Measurements from ENCODE around the gene ZFPM1. TPM values are rescaled to one million over a fixed set of nuclear protein-coding genes. Genes with fewer than 3 reads are reported as not detected.

ZFPM1 gene
- total RNA-seq, 2 experiments from 2014 or later: 2.1 to 14.2 TPM

DNA sequence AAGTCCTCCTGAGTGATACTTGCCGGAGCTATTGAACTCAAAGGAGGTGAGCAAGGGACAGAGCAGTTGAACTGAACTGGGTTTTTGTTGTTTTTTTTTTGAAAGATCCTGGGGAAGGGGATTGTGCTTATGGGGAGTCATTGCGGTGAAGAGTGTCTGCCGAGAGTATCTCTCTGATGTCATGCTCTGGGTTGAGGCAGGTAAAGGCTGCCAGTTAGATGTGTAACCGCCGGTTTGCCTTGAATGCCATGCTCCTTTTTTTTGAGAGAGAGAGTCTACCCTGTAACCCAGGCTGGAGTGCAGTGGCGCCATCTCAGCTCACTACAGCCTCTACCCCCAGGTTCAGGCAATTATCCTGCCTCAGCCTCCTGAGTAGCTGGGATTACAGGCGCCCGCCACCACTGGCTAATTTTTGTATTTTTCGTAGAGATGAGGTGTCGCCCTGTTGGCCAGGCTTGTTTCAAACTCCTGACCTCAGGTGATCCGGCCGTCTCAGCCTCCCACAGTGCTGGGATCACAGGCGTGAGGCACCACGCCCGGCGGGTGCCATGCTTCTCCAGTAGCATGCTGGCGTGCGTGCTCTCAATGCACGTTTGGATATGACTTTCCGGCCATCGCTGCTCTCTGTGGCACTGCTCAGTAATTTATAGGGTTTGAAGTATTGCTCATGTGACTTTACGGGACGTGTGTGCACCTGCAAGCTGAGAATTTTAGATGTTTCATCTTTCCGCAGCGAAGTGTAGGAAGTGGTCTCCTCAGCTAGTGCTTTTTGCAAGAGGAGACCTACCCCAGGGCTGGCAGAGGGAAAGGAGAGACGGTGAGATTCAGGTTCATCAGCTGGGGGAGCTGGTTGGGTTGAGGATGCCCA is 125.6 kb downstream of the ZFPM1 start:
- no peaks in the 10 kb centered on the region for H3K9me3 ChIP-seq (ENCODE audit: low read length)
- no peaks in the 10 kb centered on the region for H3K4me1 ChIP-seq (ENCODE audit: insufficient read depth, low read length, poor library complexity, severe bottlenecking)
- ChIA-PET POLR2A (no interaction called here), CTCF (ENCODE audit: unreplicated experiment) (no interaction called here)
- no peak overlapping the region for H2AFZ ChIP-seq (ENCODE audit: low read length)
- H3K4me2 ChIP-seq (ENCODE audit: low read length): no peak overlapping the region
- no peak overlapping the region for H3K27ac ChIP-seq (ENCODE audit: low read depth, low read length, poor library complexity, severe bottlenecking)
- intact Hi-C loops (cut with micrococcal nuclease; ENCODE audit: unreplicated experiment): no loop called here
- H3K79me2 ChIP-seq (ENCODE audit: insufficient read depth, low read depth, low read length): peaks cover 24% of the 10 kb centered on the region
- no TSS peak for BruUV-seq (replicated peaks)
- DNase-seq (ENCODE audit: low spot score): no peak
- TF ChIP-seq, protein P1, sequence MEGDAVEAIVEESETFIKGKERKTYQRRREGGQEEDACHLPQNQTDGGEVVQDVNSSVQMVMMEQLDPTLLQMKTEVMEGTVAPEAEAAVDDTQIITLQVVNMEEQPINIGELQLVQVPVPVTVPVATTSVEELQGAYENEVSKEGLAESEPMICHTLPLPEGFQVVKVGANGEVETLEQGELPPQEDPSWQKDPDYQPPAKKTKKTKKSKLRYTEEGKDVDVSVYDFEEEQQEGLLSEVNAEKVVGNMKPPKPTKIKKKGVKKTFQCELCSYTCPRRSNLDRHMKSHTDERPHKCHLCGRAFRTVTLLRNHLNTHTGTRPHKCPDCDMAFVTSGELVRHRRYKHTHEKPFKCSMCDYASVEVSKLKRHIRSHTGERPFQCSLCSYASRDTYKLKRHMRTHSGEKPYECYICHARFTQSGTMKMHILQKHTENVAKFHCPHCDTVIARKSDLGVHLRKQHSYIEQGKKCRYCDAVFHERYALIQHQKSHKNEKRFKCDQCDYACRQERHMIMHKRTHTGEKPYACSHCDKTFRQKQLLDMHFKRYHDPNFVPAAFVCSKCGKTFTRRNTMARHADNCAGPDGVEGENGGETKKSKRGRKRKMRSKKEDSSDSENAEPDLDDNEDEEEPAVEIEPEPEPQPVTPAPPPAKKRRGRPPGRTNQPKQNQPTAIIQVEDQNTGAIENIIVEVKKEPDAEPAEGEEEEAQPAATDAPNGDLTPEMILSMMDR (conservative IDR thresholded peaks at IDR 0.05; ENCODE audit: low read length): no peak
- TF ChIP-seq EZH2phosphoT487 (IDR thresholded peaks at IDR 0.05; ENCODE audit: borderline replicate concordance, low read depth, low read length): no peak
- H3K4me3 ChIP-seq (ENCODE audit: low read depth, low read length, poor library complexity, severe bottlenecking): no peak overlapping the region
- H3K36me3 ChIP-seq (ENCODE audit: insufficient read depth, low read length): peaks cover 83% of the 10 kb centered on the region
- H3K9me2 ChIP-seq (ENCODE audit: insufficient read depth, low read length): no peaks in the 10 kb centered on the region
- peaks cover 3% of the 10 kb centered on the region; the same call in 1 of the 2 replicates for H4K20me1 ChIP-seq (ENCODE audit: insufficient read depth, low read length)

DNA sequence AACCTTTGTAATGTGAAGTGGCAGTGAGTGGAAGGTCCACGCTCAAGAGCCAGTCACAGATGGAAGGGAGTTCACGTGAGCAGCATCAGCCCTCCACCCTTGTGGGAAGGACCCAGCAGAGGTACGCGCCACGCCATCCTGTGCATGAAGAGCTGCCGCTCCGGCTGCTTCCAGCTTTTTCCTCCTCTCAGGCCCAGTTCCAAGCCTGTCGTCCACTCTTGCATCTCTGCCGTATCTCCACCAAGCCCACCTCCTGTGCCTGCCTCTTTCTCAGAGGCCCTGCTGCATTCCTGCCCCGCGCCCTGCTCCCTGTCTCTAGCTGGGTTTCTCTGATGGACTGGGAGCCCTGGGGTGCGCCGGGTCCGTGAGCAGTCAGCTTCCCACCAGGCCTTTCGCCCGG is 127.3 kb downstream of the ZFPM1 start:
- Histone ChIP-seq H3K4me3 (ENCODE audit: low read depth, low read length, poor library complexity, severe bottlenecking) (no peak overlapping the region), H3K79me2 (ENCODE audit: insufficient read depth, low read depth, low read length) (peaks cover 14% of the 10 kb centered on the region), H3K27ac (ENCODE audit: low read depth, low read length, poor library complexity, severe bottlenecking) (no peak overlapping the region), H3K4me1 (ENCODE audit: insufficient read depth, low read length, poor library complexity, severe bottlenecking) (no peaks in the 10 kb centered on the region), H2AFZ (ENCODE audit: low read length) (no peak overlapping the region), H3K9me3 (ENCODE audit: low read length) (no peaks in the 10 kb centered on the region), H3K36me3 (ENCODE audit: insufficient read depth, low read length) (peaks cover 84% of the 10 kb centered on the region), H3K9me2 (ENCODE audit: insufficient read depth, low read length) (no peaks in the 10 kb centered on the region), H3K4me2 (ENCODE audit: low read length) (no peak overlapping the region), H4K20me1 (ENCODE audit: insufficient read depth, low read length) (peaks cover 3% of the 10 kb centered on the region; the same call in 1 of the 2 replicates)
- CTCF ChIA-PET (ENCODE audit: unreplicated experiment): no interaction called here
- intact Hi-C loops (cut with micrococcal nuclease; ENCODE audit: unreplicated experiment): no loop called here
- POLR2A ChIA-PET: no interaction called here
- no peak for DNase-seq (ENCODE audit: low spot score)
- no TSS peak for BruUV-seq (replicated peaks)
- no peak for TF ChIP-seq EZH2phosphoT487 (IDR thresholded peaks at IDR 0.05; ENCODE audit: borderline replicate concordance, low read depth, low read length)
- TF ChIP-seq, protein P1 (conservative IDR thresholded peaks at IDR 0.05; ENCODE audit: low read length): no peak

DNA sequence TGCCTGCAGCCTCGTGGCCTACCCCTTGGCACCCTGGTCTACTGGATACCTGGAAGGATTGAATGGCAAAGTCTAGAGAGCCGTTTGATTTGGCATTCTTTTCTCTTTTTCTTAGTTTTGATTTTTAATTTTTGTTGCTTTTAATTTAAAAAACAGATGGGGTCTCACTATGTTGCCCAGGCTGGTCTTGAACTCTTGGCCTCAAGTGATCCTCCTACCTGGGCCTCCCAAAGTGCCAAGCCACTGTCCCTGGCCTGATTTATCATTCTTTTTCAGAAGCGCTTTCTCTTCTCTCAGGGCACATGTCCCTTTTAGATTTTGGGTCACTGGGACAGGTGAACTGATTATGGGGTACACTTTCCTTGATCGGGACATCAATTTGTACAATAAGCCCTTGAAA is 128.0 kb downstream of the ZFPM1 start:
- ChIA-PET CTCF (ENCODE audit: unreplicated experiment) (no interaction called here), POLR2A (no interaction called here)
- H3K4me3 ChIP-seq (ENCODE audit: low read depth, low read length, poor library complexity, severe bottlenecking): no peak overlapping the region
- no TSS peak for BruUV-seq (replicated peaks)
- H3K79me2 ChIP-seq (ENCODE audit: insufficient read depth, low read depth, low read length): peaks cover 11% of the 10 kb centered on the region
- no peaks in the 10 kb centered on the region for H3K9me2 ChIP-seq (ENCODE audit: insufficient read depth, low read length)
- H4K20me1 ChIP-seq (ENCODE audit: insufficient read depth, low read length): peaks cover 3% of the 10 kb centered on the region; the same call in 1 of the 2 replicates
- H3K4me1 ChIP-seq (ENCODE audit: insufficient read depth, low read length, poor library complexity, severe bottlenecking): no peaks in the 10 kb centered on the region
- H3K27ac ChIP-seq (ENCODE audit: low read depth, low read length, poor library complexity, severe bottlenecking): no peak overlapping the region
- H3K36me3 ChIP-seq (ENCODE audit: insufficient read depth, low read length): peaks cover 88% of the 10 kb centered on the region
- no peak overlapping the region for H2AFZ ChIP-seq (ENCODE audit: low read length)
- TF ChIP-seq EZH2phosphoT487 (IDR thresholded peaks at IDR 0.05; ENCODE audit: borderline replicate concordance, low read depth, low read length): no peak
- no peak for DNase-seq (ENCODE audit: low spot score)
- intact Hi-C loops (cut with micrococcal nuclease; ENCODE audit: unreplicated experiment): no loop called here
- no peak overlapping the region for H3K4me2 ChIP-seq (ENCODE audit: low read length)
- H3K9me3 ChIP-seq (ENCODE audit: low read length): no peaks in the 10 kb centered on the region

All from OCI-LY7 (cell line).